ENCODE measurements around the gene TNF.

Gene TNF

GRCh38 chr6:31573239-31574105 is 1.9 kb upstream of the TNF start:
- DNase-seq, result peak; percentile 32

DNA sequence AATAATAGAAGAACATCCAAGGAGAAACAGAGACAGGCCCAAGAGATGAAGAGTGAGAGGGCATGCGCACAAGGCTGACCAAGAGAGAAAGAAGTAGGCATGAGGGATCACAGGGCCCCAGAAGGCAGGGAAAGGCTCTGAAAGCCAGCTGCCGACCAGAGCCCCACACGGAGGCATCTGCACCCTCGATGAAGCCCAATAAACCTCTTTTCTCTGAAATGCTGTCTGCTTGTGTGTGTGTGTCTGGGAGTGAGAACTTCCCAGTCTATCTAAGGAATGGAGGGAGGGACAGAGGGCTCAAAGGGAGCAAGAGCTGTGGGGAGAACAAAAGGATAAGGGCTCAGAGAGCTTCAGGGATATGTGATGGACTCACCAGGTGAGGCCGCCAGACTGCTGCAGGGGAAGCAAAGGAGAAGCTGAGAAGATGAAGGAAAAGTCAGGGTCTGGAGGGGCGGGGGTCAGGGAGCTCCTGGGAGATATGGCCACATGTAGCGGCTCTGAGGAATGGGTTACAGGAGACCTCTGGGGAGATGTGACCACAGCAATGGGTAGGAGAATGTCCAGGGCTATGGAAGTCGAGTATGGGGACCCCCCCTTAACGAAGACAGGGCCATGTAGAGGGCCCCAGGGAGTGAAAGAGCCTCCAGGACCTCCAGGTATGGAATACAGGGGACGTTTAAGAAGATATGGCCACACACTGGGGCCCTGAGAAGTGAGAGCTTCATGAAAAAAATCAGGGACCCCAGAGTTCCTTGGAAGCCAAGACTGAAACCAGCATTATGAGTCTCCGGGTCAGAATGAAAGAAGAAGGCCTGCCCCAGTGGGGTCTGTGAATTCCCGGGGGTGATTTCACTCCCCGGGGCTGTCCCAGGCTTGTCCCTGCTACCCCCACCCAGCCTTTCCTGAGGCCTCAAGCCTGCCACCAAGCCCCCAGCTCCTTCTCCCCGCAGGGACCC is 981 bp upstream of the TNF start:
- DNase-seq, result peak; percentile 76

DNA sequence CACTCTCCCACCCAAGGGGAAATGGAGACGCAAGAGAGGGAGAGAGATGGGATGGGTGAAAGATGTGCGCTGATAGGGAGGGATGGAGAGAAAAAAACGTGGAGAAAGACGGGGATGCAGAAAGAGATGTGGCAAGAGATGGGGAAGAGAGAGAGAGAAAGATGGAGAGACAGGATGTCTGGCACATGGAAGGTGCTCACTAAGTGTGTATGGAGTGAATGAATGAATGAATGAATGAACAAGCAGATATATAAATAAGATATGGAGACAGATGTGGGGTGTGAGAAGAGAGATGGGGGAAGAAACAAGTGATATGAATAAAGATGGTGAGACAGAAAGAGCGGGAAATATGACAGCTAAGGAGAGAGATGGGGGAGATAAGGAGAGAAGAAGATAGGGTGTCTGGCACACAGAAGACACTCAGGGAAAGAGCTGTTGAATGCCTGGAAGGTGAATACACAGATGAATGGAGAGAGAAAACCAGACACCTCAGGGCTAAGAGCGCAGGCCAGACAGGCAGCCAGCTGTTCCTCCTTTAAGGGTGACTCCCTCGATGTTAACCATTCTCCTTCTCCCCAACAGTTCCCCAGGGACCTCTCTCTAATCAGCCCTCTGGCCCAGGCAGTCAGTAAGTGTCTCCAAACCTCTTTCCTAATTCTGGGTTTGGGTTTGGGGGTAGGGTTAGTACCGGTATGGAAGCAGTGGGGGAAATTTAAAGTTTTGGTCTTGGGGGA is 754 bp downstream of the TNF start:
- DNase-seq, result no peak

DNA sequence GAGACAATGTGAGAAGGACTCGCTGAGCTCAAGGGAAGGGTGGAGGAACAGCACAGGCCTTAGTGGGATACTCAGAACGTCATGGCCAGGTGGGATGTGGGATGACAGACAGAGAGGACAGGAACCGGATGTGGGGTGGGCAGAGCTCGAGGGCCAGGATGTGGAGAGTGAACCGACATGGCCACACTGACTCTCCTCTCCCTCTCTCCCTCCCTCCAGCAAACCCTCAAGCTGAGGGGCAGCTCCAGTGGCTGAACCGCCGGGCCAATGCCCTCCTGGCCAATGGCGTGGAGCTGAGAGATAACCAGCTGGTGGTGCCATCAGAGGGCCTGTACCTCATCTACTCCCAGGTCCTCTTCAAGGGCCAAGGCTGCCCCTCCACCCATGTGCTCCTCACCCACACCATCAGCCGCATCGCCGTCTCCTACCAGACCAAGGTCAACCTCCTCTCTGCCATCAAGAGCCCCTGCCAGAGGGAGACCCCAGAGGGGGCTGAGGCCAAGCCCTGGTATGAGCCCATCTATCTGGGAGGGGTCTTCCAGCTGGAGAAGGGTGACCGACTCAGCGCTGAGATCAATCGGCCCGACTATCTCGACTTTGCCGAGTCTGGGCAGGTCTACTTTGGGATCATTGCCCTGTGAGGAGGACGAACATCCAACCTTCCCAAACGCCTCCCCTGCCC is 1.7 kb downstream of the TNF start:
- DNase-seq, result peak; percentile 52

GRCh38 chr6:31577579-31577966 is 2.2 kb downstream of the TNF start:
- DNase-seq, result no peak

DNA sequence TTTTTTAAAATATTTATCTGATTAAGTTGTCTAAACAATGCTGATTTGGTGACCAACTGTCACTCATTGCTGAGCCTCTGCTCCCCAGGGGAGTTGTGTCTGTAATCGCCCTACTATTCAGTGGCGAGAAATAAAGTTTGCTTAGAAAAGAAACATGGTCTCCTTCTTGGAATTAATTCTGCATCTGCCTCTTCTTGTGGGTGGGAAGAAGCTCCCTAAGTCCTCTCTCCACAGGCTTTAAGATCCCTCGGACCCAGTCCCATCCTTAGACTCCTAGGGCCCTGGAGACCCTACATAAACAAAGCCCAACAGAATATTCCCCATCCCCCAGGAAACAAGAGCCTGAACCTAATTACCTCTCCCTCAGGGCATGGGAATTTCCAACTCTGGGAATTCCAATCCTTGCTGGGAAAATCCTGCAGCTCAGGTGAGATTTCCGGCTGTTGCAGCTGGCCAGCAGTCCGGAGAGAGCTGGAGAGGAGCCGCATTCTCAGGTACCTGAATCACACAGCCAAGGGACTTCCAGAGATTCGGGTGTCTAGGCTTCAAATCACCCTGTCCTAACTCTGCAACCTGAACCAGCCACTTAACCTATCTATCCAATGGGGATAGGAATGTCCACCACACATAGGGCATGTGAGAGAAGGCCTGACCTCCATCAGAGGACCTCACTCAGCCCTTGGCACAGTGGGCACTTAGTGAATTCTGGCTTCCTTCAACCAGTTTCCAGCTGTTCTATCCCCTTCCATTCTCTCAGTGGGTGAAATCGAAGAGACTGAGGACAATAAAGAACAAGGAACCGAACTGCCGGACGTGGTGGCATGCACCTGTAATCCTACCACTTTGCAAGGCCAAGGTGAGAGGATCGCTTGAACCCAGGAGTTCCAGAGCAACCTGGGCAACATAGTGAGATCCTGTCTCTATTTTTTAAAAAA is 3.1 kb downstream of the TNF start:
- DNase-seq, result peak; percentile 30

- DNase-seq, result peak; percentile 35
Observed at GRCh38 chr6:31579119-31579505, 3.7 kb downstream of the TNF start.

DNA sequence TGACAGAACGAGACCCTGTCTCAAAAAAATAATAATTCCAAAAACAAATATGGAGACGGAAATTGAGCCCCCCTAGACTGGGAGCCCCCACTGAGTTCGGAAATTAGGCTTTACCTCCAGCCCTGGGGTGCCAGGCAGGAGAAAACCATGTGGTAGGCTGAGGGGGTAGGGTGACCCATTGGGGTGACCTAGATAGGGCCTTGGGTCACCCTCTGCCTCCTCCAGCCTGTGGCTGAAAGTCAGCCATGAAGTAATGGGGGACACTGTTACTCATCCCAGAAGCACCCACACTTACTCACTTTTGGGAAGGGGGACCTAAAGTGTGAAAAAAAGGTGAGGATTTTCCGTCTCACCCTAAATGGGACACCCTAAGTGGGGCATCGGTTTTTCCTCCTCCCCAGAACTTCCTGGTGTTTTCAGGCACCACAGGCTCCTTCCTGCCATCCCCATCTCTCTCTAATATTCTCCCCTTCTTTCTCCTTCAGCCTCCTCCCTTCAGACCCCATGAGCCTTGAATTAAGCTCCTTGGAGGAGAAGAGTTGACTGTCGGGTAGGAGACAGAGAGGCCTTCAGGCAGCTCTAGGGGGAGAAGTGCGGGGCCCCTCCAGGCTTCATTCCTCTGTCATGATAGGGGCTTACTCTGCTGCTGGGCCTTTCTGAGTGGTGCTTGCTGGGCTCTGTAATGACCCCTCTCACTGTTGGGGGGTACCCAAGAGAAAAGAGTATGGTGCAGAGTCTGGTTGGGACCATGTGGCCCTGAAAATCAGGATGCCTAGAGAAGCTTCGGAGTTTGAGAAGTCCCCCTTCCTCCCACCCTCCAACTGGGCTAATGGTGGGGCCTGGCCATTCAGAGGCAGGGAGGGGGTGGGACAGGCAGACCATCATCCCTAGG is 4.4 kb downstream of the TNF start:
- DNase-seq, result peak; percentile 35

- no peak for DNase-seq
Observed at GRCh38 chr6:31580438-31580740, 5.0 kb downstream of the TNF start.

GRCh38 chr6:31580807-31581433 is 5.6 kb downstream of the TNF start:
- peak; percentile 86 for DNase-seq

DNA sequence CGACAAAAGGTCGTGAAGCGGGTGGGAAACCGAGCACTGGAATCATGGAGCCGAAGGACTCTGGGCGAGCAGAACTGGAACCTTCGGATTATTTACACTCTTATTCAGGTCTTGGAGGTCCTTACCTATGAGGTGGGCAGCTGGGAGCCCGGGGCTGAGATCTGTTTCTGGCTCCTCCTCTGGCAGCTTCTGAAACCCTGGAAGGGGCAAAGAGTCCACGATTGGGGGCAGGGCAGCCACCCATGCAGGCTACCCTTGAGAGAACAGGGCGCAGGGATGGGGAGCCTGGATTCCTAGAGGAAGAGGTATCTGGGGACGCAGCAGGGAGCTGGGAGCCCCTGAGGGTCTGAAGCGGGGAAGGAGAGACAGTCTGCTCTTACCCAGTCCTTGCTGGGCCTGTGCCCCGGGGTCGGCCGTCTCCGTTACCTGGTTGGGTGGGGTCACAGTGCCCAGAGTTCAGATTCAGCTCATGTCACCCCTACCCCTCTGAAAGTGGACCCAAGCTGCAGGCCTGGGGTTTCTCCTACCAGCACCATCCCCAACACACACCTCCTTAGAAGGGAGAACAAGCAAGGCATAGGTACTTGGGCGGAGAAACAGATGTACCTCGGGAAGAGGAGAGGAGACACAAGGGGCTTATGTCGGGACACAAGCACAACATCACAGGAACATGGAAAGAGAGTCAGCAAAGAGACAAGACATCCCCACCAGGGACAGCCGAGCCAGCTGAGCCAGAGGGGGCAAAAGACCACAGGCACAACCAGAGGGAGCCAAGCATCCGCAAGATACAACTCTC is 6.3 kb downstream of the TNF start:
- DNase-seq, result no peak

- peak; percentile 30 for DNase-seq
Observed at GRCh38 chr6:31582230-31582643, 6.9 kb downstream of the TNF start, which contains the start of gene LTB. Gene LTB (minus strand): TSS chr6:31582424. CDS start chr6:31582417, 7 bp downstream.

- peak; percentile 65 for DNase-seq
Observed at GRCh38 chr6:31585491-31585890, 10.1 kb downstream of the TNF start.

GRCh38 chr6:31586008-31586407 is 10.6 kb downstream of the TNF start, which contains the start of gene LST1:
Gene LST1 (plus strand): TSS chr6:31586277. CDS start chr6:31587300, 1,023 bp downstream.
- DNase-seq, result no peak

DNA sequence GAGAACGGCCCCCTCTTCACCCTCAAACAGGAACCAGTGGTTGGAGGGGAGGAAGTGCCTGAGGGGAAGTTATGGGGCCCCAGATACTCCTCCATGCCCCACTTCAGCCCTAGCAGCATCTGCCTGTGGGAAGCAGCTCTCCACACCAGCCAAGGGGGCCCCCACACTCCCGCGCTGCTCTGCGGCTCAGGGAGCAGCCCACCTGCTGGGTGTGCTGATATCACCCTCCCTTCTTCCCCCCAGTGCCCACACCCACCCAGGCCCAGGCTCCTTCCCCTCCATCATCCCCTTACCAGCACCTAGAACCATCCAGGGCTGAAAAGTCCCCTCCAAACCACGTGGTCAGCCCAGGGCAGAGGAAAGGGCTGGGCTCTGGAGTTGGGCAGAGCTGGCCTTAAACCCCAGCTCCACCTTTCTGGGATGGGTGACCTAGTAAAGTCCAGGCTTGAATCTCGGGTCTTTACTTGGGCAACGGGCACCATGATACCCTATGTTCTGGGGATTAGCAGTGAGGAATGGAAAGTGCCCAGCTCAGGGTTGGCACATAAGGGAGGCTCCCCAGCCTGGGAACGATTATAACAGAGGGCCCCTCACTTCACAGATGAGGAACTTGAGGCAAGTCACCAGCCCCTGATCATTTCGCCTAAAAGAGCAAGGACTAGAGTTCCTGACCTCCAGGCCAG is 11.4 kb downstream of the TNF start:
- no peak for DNase-seq

GRCh38 chr6:31587791-31588777 is 12.7 kb downstream of the TNF start:
- no peak for DNase-seq

All from stimulated activated CD4-positive, alpha-beta T cell treated with anti-CD3 and anti-CD28 coated beads, Interleukin-1b, Interleukin-23, amount 100 ng/mL, for 48 hours (primary cell).